Measurements from ENCODE around the gene ERBB4. TPM values are rescaled to one million over a fixed set of nuclear protein-coding genes. Genes with fewer than 3 reads are reported as not detected.

Gene ERBB4
- total RNA-seq, 1 donor from 2014 or later: 9.2 TPM

- peaks cover 1% of the 10 kb centered on the region for H3K36me3 Mint-ChIP-seq
- no peak overlapping the region for H3K4me3 Mint-ChIP-seq
- DNase-seq (ENCODE audit: low spot score in 2 of 2, unreplicated experiment in 2 of 2): no peak
- H3K4me1 Mint-ChIP-seq: peaks cover under 1% of the 10 kb centered on the region
- no peak overlapping the region for H3K27ac Mint-ChIP-seq
- H3K27me3 Mint-ChIP-seq (ENCODE audit: low read depth): no peaks in the 10 kb centered on the region
- peaks cover 3% of the 10 kb centered on the region for H3K9me3 Mint-ChIP-seq
- no peak for TF ChIP-seq CTCF (IDR thresholded peaks at IDR 0.05; ENCODE audit: unreplicated experiment)
Observed at GRCh38 chr2:211413746-211414145, 1124.9 kb downstream of the ERBB4 start.

DNA sequence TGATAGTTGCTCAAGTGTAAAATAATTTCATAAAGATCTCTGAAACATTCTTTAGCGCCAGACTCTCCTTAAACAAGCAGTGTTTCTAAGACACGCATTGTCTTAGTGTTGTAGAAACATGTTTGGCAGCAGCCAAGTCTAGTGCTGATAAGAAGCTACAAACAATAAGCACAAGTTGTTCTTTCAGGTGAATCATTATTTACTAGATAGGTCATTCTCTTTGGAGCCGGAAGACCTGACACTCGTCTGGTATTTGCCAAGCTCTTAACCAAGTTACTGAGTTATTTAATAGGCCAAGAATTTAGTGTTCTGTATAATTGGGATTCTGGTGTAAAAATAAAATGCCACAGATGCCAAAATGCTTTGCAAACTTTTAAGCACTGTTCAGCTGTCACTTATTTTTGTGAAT lies 1130.1 kb downstream of the ERBB4 start:
- no peak for TF ChIP-seq CTCF (IDR thresholded peaks at IDR 0.05; ENCODE audit: unreplicated experiment)
- Mint-ChIP-seq H3K4me3 (no peak overlapping the region), H3K36me3 (peaks cover under 1% of the 10 kb centered on the region), H3K27me3 (ENCODE audit: low read depth) (no peaks in the 10 kb centered on the region), H3K4me1 (peaks cover 6% of the 10 kb centered on the region), H3K27ac (peak overlapping the region; percentile 49), H3K9me3 (no peaks in the 10 kb centered on the region)
- DNase-seq (ENCODE audit: low spot score in 2 of 2, unreplicated experiment in 2 of 2): no peak

- H3K27me3 Mint-ChIP-seq (ENCODE audit: low read depth): no peaks in the 10 kb centered on the region
- no peaks in the 10 kb centered on the region for H3K9me3 Mint-ChIP-seq
- H3K36me3 Mint-ChIP-seq: no peaks in the 10 kb centered on the region
- H3K4me3 Mint-ChIP-seq: no peak overlapping the region
- DNase-seq (ENCODE audit: low spot score in 2 of 2, unreplicated experiment in 2 of 2): no peak
- H3K4me1 Mint-ChIP-seq: peaks cover 6% of the 10 kb centered on the region
- no peak for TF ChIP-seq CTCF (IDR thresholded peaks at IDR 0.05; ENCODE audit: unreplicated experiment)
- no peak overlapping the region for H3K27ac Mint-ChIP-seq
Observed at GRCh38 chr2:211407076-211407475, 1131.5 kb downstream of the ERBB4 start.

GRCh38 chr2:211405036-211405435 lies 1133.6 kb downstream of the ERBB4 start:
- Mint-ChIP-seq H3K4me3 (no peak overlapping the region), H3K9me3 (no peaks in the 10 kb centered on the region), H3K27ac (no peak overlapping the region), H3K4me1 (peaks cover 8% of the 10 kb centered on the region), H3K36me3 (no peaks in the 10 kb centered on the region), H3K27me3 (ENCODE audit: low read depth) (no peaks in the 10 kb centered on the region)
- no peak for DNase-seq (ENCODE audit: low spot score in 2 of 2, unreplicated experiment in 2 of 2)
- TF ChIP-seq CTCF (IDR thresholded peaks at IDR 0.05; ENCODE audit: unreplicated experiment): no peak

DNA sequence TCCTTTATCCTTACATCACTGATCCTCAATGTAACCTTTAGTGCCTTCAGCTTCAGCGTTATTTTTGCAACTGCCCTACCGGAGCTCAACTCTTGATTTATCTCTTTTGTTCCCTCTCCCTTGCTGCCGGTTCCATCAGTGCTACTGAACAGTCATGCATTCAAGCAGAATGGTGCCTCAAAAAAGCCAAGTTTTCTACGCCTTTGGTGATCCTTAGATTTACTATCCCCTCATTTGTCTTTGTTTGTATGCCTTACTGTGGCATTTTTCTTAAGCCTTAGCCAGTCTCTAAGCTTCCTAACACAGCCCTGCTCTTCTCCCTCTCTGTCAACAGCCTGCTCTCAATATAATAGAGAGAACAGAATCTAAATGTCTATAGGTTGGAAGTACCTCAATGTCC lies 1134.5 kb downstream of the ERBB4 start:
- Mint-ChIP-seq H3K9me3 (no peaks in the 10 kb centered on the region), H3K4me1 (peaks cover 8% of the 10 kb centered on the region), H3K36me3 (no peaks in the 10 kb centered on the region), H3K4me3 (no peak overlapping the region), H3K27me3 (ENCODE audit: low read depth) (no peaks in the 10 kb centered on the region), H3K27ac (no peak overlapping the region)
- TF ChIP-seq CTCF (IDR thresholded peaks at IDR 0.05; ENCODE audit: unreplicated experiment): no peak
- DNase-seq (ENCODE audit: low spot score in 2 of 2, unreplicated experiment in 2 of 2): no peak

GRCh38 chr2:211401328-211401727 lies 1137.3 kb downstream of the ERBB4 start:
- no peak for TF ChIP-seq CTCF (IDR thresholded peaks at IDR 0.05; ENCODE audit: unreplicated experiment)
- H3K9me3 Mint-ChIP-seq: no peaks in the 10 kb centered on the region
- no peaks in the 10 kb centered on the region for H3K36me3 Mint-ChIP-seq
- H3K27ac Mint-ChIP-seq: no peak overlapping the region
- H3K4me3 Mint-ChIP-seq: no peak overlapping the region
- no peak for DNase-seq (ENCODE audit: low spot score in 2 of 2, unreplicated experiment in 2 of 2)
- no peaks in the 10 kb centered on the region for H3K27me3 Mint-ChIP-seq (ENCODE audit: low read depth)
- H3K4me1 Mint-ChIP-seq: peaks cover 2% of the 10 kb centered on the region
